ENCODE results near the gene IQCN.

IQCN gene

DNA sequence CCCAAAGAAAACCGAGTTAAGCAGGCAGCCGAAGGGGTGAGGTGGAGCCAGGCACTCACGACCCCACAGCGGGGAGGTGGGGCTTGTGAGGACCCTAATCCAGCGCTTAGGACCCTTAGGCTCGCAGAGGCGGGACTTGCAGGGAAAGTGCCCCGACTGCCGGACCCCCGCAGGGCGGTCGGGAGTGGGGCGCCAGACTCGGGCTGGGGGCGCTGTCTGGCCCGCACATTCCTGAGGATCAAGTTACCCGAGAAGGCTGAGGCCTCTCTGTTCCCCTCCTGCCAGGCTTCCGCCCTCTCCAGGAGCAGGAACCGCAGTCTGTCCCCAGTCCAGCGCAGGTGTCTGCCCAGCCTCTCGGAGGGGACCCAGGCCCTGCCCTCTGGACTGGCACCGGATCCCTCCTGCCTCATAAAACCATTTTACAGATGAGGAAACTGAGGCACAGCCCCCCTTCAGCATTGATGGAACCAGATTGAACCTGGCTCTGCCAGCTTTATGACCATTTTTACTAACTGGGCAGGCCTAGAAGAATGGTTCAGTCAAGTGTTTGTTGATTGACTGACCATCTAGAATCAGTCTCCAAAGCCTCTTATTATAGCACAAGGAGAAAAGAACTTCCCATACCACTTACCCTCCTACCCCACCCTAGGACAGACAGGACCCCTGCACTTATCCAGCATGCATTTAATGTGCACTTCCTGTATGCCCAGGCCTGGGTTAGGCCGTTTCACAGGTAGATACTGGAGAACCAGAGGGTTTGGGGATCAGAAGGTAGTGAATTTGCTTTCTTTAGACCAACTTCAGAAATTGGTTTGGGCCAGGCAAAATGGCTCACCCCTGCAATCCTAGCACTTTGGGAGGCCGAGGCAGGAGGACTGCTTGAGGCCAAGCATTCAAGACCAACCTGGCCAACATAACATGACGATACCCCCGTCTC lies 13.9 kb upstream of the IQCN start:
- DNase-seq (ENCODE audit: low spot score) = no peak

DNA sequence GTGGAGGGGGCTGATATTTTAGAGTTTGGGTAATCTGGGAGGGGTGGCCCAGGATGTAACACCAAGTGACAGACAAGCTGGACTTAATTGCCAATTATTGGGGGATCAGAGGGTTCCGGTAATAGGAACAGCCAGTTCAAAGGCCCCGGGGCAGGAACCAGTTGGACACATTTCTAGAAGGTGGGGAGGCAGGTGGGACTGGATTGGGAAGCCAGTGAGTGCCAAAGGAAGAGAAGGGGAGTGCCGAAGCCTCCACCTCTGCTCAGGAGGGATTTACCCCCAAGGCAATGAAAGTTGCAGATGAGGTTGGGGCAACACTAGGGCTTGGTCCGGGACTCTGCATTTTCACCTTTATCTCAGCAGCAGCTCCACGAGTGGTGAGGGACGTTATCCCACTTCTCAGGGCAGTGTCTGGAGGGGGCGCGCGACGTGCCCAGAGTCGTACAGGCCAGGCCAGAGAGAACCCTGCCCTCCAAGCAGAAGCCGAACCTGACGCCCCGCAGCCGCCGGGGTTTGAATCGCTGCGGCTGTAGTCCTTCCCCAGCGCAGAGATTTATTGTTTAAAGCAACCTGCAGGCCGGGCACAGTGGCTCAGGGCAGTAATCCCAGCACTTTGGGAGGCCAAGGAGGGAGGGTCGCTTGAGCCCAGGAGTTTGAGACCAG lies 12.9 kb upstream of the IQCN start:
- no peak for DNase-seq (ENCODE audit: low spot score)

DNA sequence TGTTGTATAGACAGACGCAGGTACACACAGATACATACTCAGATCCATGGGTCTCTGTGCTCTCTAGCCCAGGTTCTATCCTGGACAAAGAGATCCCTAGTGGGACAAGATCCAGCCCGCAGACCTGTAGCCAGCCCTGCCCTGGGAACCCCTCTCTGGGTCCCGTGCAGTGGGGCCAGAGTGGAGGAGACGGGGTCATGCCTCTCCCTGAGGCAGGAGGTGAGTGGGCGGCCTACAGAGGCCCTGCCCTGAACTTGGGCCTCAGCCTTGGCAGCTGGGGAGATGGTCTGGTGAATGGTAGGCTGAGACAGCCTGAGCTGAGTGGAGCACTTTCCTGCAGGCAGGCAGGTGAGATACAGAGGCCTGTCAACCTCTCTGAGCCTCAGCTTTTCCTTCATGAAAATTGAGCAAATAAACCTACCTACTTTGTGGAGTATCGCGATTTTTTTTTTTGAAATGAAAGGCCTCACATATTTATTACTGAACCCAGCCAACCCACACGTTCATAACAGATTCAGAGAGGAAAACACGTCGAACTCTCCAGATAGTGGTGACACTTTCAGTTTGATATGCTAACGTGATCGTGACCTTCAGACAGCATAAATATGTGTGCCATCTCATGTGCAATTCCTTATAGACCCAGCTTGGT lies 10.6 kb upstream of the IQCN start:
- DNase-seq (ENCODE audit: low spot score) = no peak

DNA sequence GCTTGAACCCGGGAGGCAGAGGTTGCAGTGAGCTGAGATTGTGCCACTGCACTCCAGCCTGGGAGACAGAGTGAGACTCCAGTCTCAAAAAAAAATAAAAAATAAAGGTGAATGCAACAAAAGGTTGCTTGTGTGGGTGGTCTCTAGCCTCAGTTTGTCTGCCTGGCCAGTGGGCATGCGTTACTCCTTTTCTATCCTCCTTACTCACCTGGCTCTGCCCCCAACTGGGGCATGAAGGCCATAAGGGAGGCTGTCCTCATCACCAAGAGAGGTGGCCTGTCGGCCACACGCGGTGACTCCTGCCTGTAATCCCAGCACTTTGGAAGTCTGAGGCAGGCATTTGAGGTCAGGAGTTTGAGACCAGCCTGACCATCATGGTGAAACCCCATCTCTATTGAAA lies 9.1 kb upstream of the IQCN start:
- DNase-seq (ENCODE audit: low spot score) = no peak

DNA sequence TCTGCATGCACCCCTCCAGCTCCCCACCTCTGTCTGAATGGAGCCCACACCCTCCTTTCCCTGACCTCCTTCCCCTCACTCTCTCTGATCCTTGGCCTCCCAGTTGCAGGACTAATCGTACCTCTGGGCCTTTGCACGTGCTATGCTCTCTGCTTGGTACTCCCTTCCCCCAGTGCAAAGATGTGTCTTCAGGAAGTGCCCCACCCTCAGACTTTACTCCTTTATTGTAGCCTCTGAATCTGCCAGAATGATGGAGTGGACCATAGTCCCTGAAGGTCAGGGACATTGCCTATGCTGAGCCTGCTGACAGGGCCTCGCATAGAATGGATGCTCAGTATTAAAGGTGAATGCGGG lies 8.5 kb upstream of the IQCN start:
- DNase-seq (ENCODE audit: low spot score) = no peak

DNA sequence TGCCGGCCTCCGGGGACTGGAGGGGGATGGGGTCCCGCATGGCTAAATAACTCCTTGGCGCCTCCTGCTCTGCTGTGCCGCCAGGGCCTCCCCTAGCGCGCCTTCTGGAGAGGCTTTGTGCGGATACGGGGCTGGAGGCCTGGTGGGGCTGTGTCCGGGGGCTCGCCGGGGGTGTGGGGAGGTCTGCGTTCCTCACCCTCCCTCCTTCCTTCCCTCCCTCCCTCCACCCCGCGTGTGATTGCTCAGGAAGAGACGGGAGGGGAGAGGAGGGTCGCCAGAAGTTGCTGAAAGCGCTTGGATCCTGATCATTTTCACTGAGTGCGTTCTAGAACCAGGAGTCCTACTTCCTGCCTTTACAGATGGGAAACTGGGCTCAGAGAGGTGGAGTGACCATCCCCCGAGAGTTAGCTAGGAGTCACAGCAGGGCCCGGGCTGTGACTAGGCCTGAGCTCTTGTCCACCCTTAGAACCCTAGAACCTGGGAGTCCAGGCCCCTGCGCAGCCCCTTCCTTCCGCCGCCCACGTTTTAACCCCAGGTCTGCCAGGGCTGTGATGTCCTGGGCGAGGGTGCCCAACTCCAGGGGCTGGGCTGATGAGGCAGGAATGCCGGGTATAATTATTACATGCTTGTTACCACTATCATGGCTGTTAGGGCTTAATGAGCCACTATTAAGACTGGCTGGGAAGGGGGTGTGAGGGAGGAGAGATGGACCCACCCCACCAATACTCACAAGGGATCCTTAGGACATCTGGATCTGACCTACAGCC lies 8.0 kb upstream of the IQCN start:
- no peak for DNase-seq (ENCODE audit: low spot score)

DNA sequence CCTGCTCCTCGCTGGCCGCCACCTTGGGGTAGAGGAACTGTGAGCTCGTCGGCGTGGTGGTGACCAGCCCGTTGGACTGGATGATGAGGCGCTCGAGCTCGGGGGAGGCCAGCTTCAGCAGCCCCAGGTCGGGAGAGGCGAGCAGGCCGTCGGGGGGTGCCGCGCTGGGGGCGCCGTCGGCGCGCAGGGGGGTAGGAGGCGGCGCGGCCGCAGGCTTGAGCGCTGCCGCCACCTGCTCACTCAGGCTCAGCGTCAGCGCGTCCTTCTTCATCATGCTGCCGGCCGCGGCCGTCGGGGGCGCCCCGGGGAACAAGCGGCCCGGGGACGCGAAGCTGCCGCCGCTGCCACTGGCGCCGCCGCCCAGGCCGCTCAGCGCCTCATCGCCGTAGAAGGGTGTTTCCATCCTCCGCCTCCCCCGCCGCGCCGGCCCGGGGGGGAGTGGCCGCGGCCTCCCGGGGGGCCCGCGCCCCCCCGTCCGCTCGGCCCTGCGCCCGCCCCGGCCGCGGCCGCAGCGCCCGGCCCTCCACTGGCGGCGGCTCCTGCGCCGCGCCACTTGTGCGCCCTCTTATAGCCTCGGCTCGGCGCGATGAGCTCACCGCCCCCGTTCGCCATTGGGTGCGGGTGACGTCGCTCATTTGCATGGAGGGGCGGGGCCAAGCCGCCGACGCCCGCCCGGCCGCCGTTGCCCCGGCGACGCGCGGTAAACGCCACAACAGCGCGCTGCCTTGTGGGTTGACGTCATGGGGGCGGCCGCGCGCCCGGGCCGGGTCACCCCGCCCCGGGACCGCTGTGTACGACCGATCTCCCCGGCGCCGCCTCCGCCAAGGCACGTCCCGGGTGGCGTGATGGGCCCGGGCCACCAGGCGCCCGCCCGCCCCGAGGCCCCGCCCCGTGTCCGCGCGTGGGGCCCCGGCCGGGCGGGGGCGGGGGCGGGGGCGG lies 7.1 kb upstream of the IQCN start, which contains the start of gene JUND:
Gene JUND, minus strand, starts transcription at position 541 of the 939 bp plus-strand sequence. Its CDS starts 138 bp downstream, at position 403.
- peak; percentile 95 for DNase-seq (ENCODE audit: low spot score)

DNA sequence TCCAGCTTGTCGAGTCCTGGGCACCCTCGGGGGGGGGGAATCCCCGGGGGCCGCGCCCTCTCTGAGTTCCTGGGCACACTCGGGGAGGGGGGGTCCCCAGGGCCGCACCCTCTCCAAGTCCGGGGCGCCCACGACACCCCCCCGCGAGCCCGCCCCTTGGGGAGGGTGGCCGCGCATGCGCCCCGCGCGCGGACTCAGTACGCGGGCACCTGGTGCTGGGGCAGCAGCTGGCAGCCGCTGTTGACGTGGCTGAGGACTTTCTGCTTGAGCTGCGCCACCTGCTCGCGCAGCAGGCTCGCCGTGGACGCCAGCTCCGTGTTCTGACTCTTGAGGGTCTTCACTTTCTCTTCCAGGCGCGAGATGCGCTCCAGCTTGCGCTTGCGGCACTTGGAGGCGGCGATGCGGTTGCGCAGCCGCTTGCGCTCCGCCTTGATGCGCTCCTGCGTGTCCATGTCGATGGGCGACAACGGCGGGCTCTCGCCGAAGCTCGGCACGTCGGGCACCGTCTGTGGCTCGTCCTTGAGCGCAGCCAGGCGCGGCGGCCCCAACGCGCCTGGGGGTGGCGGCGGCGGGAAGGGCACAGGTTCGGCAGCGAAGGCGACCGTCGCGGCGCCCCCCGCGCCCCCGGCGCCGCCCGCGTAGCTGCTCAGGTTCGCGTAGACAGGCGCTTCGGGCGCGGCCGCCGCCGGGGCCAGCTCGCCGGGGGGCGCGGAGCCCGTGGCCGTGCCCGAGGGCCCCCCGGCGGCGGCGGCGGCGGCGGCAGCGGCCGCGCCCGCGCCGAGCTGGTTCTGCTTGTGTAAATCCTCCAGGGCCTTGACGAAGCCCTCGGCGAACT lies 6.2 kb upstream of the IQCN start:
- DNase-seq (ENCODE audit: low spot score) = peak; percentile 70

DNA sequence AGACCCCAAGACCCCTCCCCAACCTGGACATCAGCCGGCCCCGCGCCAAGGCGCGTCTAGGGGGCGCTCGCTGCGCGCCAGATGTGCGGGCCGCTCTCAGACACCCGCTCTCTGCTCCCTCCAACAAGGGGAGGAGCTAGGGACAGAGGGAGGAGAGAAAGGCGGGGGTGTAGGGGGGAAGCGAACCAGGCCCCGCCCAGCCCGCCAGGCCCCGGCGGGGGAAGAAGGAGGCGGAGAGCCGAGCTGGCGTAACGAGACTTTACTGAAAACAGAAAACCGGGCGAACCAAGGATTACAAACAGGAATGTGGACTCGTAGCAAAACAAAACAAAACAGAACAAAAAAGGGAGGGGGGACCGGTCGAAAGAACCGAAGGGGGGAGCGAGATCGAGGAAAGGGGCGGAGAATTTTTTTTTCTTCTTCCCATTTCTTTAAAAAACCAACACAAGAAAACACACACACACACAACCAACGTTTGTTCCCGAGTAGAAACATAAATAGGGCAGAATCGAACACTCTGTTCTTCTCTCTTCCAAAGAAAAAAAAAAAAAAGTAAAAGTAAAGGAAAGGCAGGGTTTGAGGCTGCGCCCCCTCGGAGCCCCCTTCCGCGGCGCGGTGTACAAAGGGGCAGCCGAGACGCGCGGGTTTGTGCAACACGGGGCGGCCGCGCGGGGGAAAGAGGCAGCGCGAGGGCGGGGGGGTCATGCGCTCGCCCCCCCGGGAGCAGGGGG lies 5.4 kb upstream of the IQCN start:
- peak; percentile 93 for DNase-seq (ENCODE audit: low spot score)

DNA sequence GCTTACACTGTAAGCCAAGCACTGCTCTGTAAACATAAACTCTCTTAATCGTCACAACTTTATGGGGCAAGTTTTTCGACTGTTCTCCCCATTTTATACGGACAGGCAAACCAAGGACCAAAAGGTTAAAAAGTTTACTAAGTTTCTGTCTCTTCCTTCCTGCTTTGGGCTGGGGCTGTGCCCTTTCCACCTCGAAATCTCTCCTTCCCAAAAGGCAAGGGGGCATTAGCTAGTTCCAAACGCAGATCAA lies 4.9 kb upstream of the IQCN start:
- DNase-seq (ENCODE audit: low spot score) = no peak

DNA sequence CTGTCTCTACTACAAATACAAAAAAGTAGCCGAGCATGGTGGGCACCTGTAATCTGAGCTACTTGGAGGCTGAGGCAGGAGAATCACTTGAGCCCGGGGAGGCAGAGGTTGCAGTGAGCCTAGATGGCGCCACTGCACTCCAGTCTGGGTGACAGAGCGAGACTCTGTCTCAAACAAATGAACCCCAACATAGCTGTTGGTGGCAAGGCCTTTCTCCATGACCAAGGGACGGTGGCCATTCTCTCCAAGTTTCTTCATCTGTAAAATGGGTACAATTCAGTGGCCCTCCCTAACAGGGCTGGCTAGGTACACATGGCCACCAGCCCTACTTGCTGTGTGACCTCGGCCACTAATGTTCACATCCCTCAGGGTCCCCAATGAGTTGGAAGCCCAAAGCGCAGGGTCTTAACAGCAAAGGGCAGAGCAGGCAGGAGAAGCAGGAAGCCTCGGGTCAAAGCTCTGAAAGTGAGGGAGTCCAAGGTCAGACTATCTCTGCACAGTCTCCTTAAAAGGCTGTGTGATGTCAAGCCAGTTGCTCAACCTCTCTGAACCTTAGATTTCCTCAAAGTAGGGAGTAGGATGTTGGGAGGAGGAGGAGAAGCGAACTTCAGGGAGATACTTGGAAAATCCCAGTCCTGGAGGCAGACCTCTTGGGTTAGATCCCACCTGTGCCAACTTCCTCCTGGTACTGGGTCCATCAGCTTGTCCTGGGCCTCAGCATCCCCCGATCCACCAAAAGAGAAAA lies 4.4 kb upstream of the IQCN start:
- no peak for DNase-seq (ENCODE audit: low spot score)

DNA sequence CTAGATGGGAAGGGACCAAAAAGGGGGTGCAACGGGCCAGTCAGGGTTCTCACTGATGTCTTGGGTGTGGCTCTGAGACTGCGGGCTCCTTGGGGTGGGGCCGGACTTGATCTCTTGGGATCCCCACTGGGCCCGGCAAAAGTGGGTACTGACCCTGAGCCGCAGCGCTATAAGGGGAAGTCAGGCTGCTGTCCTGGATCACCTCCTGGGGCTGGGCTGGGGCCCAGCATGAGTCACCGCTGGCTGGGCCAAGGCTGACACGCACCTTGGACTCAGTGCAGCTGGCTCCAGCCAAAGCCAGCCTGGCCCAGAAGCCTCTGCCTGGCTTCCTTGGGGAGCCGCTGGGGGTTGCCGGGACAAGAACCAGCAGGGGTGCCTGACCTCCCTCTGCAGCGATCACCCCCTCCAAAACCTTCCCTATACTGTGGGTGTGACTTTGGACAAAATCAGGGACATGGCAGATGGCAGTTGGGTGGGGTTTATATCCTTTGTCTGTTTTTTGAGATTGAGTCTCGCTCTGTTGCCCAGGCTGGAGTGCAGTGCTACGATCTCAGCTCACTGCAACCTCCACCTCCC lies 617 bp upstream of the IQCN start:
- no peak for DNase-seq (ENCODE audit: low spot score)

DNA sequence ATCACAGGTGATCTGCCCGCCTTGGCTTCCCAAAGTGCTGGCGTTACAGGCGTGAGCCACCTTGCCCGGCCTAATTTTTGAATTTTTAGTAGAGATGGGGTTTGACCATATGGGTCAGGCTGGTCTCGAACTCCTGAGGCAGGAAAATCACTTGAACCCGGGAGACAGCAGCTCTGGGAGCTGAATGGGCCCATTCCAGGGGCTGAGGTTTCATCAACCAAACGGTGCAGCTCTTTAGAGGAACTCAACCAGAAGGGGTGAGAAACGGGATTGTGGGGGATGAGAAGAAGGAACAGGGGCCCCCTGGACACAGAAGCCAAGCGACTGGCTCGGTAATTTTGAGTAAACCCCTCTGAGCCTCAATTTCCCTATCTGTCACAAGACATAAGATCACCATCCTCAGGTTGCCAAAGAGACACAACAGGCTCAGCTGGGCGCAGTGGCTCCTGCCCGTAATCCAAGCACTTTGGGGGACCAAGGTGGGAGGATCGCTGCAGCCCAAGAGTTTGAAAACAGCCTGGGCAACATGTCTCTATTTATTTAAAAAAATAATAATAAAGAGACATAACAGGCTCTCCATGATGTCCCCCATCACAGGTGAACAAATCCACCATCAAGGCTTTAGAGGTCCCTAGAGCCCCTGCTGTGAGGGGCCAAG lies 562 bp downstream of the IQCN start:
- no peak for DNase-seq (ENCODE audit: low spot score)

DNA sequence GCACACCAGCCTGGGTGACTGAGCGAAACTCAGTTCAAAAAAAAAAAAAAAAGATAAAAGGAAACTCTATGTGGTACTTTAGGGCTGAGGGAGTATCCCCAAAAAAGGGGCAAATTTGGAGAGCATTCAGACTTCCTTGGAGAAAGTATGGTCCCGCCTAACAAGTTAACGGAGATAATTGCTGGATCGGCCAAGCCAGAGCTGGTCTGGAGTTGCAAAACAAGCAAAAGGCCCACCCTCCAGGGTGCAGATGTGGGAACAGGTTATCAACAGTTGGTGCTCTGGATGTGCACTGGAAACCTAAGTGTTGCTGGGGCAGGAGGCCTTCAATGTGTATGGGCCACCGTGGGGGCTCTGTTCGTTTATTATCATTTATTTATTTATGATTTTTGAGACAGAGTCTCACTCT lies 2.8 kb downstream of the IQCN start:
- DNase-seq (ENCODE audit: low spot score) = no peak

DNA sequence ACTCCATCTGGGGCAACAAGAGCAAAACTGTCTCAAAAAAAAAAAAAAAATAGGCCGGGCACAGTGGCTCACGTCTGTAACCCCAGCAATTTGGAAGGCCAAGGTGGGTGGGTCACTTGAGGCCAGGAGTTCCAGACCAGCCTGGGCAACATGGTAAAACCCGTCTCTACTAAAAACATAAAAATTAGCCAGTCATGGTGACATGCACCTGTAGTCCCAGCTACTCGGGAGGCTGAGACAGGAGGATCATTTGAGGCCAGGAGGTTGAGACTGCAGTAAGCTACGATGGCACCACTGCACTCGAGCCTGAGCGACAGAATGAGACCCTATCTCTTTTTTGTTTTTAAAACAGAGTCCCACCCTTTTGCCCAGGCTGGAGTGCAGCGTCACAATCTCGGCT lies 3.9 kb downstream of the IQCN start:
- no peak for DNase-seq (ENCODE audit: low spot score)

DNA sequence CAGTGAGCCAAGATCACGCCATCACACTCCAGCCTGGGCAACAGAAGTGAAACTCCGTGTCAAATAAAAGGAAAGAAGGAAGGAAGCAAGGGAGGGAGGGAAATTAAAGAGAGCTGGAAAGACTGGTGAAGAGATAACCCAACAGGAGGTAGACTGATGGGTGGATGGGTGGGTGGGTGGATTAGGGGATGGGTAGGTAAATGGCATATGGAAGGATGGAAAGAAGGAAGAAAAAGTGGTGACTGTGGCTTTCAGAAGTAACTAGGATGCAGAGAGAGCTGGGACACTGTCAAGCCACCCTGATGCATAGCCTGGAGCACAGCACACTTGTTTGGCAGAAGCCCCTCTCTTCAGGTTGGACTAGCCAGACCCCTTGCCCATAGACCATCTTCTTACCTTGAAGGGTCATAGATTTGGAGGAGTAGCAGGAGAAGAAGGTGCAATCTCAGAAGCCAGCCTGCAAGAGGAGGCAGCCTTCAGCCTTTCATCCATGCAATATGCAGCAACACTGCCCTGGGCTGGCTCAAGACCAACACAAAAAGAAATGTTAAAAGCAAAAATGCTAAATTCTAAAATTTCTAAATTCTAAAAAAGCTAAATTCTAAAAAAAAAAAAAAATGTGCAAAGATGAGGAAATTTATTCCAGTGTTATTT lies 5.1 kb downstream of the IQCN start:
- no peak for DNase-seq (ENCODE audit: low spot score)
